HG02798 (cell line): ENCODE measurements around the gene AGXT.

Experiments
- ATAC-seq: cut with Tn5 transposase; IDR thresholded peaks from one replicate; pipeline ENCODE4 v1.9.1; 2021; ENCODE audit warnings: mild to moderate bottlenecking; ENCODE audit not compliant: unreplicated experiment, poor library complexity

Gene AGXT

DNA sequence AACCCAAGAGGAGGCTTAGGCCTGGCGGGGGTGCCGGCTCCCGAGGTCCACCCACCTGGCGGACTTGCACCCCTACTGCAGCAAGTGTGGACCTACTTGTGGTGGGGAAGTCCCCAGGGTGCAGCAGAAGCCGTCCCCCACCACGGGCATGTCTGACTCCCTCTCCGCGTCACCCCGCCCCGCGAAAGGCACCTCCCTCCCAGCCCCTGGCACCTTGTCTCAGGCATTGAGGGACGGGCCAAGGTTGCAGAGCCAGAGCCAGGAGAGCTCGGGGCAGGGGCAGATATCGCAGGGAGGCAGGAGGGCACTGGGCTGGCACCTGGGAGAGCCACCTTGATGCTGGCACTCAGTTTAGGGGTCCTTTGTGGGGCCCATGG lies 56.6 kb downstream of the AGXT start:
- no peak for ATAC-seq

DNA sequence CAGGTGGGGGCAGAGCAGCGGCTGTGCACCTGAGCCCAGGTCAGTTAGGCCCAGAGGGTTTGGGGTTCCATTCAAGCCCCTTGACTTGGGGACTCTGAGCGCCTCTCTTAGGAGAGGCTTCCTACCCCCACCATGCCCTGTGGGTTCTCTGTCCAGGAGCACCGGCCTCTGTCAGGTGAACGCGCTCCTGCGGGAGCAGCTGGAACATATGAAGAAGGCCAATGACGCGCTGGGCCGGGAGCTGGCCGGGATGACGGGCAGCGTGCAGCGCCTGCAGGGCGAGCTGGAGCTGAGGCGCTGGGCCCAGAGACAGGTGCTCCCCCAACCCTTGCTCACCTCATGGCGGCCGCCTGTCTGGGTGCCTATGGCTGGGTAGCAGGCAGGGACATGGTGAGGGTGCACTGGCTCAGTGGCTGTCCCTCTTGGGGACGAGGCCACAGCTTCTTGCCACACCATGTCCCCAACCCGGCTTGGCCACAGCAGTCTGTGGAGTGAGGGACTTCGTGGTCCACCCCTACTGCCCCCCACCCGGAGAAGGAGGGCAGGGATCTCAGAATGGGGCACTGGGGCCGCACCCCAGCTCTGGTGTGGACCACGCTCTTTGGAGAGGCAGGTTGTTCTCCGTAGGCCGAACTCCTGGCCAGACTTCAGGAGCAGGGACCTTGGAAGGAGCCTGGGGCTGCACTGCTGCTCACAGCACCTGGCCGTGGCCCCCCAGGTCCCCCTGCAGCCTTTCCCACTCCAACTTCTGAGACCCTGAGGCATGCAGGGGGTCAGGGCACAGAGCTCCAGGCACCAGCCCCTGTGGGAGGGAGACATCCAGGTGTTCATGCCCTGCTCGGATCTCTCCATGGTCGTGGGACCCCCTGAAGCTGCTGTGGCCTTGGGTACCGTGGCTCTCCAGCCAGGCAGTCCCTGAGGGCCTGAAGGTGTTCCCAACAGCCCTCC lies 57.2 kb downstream of the AGXT start:
- no peak for ATAC-seq

DNA sequence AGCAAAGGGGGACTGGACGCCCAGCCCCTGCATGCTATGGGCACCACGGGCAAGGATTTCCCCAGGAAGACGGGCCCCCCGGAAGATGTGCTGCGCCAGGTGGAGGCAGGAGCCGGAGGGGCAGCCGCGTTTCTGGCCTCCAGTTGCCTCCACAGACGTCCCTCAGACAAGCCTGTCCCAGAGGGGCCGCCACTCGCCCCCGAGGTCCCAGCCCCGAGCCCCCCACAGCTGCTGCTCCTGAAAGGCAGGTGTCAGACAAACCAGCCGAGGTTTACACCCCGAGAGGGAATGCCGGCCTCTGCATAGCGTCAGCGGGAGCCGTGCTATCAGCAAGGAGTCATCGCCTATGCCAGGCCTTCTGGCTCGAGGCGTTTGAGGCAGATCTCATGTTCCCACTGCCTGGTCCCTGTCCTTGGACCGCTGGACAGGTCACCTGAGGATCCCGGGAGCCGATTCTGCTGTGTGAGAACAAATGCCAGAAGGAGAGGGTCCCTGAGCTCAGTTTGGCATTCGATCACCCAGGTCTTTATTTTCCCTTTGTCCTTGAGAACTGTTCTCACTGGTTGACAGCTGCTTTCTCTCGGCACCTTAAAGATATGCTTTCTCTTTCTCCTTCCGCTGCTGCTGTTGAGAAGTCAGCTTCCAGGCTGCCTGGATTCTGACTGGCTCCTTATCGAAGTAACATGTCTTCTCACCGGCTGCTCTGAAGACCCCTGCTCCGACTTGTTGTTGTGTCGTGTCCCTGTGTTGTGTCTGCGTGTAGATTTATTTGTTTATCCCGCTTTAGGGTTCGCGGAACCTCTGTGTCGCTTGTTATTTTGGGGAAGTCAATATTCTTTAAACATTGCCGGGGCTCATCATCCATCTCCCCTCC lies 58.1 kb downstream of the AGXT start:
- ATAC-seq = no peak

DNA sequence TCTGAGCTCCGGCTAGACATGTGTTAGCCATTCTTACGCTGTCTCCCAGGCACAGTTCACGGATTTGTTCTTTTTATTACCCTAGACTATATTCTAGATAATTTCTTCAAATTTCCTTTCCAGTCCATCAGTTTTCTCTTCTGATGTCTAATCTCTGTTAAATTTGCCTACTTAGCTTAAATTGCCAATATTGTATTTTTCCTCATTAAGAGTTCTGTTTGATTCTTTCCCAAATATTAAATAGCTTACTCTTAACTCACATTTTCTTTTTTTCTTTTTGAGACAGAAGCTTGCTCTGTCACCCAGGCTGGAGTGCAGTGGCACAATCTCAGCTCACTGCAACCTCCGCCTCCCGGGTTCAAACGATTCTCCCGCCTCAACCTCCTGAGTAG lies 58.8 kb downstream of the AGXT start:
- ATAC-seq = no peak

DNA sequence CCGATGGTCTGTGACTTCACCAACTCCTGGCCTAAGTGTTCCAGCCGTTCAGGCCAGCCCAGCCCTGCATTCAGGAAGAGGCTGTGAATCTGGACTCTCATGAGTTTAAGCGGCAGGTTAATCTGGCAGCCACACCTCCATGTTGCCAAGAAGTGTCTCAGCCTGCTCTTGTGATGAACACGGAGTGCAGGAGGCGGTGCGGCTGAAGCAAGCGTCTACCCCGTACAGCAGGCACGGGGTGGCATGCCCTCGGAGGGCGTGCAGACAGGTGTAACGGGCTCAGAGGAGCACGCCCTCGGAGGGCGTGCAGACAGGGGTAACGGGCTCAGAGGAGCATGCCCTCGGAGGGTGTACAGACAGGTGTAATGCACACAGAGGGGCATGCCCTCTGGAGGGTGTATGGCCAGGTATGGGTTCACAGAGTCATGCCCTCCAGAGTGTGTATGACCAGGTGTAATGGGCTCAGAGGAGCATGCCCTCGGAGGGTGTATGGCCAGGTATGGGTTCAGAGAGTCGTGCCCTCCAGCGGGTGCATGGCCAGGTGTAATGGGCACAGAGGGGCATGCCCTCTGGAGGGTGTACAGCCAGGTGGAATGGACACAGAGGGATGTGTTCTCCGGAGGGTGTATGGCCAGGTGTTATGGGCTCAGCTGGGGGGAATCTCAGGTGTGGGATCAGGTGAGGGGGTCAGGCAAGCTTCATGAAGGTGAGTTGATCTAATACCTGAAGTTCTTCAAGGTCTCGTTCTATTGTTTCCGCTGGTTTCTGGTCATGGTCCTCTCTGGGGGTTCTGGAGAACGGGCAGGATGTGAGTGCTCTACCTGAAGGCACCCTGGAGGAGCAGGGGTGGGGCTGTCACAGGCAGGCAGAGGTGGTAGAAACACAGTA lies 60.1 kb downstream of the AGXT start:
- no peak for ATAC-seq

DNA sequence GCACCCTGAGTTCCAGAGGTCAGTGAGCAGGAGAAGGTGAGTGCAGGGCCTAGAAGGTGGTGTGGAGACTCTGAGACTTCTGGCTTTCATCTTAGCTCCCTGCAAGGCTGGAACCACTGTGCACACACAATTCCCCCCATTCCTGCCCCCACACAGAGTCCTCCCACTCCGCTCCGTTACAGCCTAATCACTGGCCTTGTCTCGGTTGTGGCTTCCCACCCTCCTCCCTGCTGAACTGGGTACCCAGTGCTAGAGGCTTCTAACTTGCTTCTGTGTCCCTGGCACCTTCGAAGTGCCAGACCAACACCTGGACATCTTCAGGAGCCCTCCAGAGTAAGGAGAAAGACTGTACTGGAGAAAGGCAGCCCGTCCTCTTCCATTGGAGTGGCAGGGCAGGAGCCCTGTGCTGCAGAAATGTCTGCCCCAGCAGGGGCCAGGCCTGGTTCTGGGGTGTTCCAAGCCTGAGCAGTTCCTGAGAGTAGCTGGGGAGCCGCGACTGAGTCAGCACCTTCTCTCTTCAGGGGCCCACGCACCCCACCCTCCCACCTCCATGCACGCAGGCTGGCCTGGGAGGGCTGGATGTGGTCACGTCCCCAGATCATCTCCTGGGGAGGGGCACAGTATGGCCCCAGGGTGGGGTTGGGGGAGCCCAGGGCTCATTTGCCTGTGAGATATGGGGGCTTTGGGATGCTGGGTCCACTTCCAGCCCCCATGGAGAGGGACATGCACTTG lies 60.9 kb downstream of the AGXT start:
- no peak for ATAC-seq
